Esophagus muscularis mucosa (tissue), 4 donors: ENCODE measurements around the gene IL32.

Experiments
- CTCF ChIP-seq, 3 experiments: fragments of 200-600 bp in 2 of 3; fragments of 450-650 bp in 1 of 3; sonication (generic) in 2 of 3; IDR thresholded peaks; one replicate each; pipeline ENCODE4 v1.5.1; 2017 to 2019; ENCODE audit warnings: antibody characterized with exemption in 3 of 3, mild to moderate bottlenecking in 2 of 3, moderate library complexity in 1 of 3
- EP300 ChIP-seq: sonication (generic); formaldehyde crosslinking; IDR thresholded peaks from one replicate; pipeline ENCODE4 v1.6.1; 2017; ENCODE audit warnings: antibody characterized with exemption
- POLR2AphosphoS5 ChIP-seq, 2 donors: sonication (generic); formaldehyde crosslinking; IDR thresholded peaks; one replicate each; pipeline ENCODE4 v1.6.1; 2017; ENCODE audit warnings: antibody characterized with exemption in 2 of 2

DNA sequence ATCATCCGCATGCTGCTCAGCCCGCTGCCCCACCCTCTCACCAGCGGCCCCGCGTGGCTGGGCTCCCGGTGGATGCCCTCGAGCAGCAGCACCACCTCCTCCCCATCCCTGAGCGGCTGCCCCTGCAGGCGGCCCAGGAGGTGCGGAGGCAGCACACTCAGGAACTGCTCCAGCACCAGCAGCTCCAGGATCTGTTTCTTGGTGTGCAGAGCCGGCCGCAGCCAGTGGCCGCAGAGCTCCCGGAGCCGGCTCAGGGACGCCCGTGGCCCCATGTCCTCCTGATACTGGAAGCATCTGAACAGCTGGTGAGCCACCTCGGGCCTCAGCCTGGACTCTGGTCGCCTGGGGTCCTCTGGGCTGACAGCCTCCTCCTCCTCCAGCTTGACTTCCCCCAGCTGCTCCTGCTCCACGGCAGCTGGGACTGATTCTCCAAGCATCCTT is 27.1 kb downstream of the IL32 start:
- TF ChIP-seq CTCF (IDR thresholded peaks at IDR 0.05) (no peak), POLR2AphosphoS5 (IDR thresholded peaks at IDR 0.05) (no peak), EP300 (no peak)
